Measurements from ENCODE around the gene BTAF1.

DNA sequence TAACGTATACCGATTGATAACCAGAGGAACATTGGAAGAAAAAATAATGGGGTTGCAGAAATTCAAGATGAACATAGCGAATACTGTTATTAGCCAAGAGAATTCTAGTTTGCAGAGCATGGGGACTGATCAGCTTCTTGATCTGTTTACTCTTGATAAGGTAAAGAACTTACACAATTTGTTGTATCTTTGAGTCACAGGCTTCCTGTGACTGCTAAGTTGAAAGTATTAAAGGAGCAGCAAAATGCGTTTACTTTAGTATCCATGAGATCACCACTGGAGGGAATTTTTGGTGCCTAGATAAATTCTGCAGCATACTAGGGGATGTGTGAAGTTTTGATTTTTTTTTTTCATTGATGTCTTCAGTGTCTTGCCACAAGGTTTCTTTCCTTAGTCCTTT is 103.6 kb downstream of the BTAF1 start:
- TF ChIP-seq, protein P1, sequence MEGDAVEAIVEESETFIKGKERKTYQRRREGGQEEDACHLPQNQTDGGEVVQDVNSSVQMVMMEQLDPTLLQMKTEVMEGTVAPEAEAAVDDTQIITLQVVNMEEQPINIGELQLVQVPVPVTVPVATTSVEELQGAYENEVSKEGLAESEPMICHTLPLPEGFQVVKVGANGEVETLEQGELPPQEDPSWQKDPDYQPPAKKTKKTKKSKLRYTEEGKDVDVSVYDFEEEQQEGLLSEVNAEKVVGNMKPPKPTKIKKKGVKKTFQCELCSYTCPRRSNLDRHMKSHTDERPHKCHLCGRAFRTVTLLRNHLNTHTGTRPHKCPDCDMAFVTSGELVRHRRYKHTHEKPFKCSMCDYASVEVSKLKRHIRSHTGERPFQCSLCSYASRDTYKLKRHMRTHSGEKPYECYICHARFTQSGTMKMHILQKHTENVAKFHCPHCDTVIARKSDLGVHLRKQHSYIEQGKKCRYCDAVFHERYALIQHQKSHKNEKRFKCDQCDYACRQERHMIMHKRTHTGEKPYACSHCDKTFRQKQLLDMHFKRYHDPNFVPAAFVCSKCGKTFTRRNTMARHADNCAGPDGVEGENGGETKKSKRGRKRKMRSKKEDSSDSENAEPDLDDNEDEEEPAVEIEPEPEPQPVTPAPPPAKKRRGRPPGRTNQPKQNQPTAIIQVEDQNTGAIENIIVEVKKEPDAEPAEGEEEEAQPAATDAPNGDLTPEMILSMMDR (IDR thresholded peaks at IDR 0.05): no peak
- TF ChIP-seq, protein P2, sequence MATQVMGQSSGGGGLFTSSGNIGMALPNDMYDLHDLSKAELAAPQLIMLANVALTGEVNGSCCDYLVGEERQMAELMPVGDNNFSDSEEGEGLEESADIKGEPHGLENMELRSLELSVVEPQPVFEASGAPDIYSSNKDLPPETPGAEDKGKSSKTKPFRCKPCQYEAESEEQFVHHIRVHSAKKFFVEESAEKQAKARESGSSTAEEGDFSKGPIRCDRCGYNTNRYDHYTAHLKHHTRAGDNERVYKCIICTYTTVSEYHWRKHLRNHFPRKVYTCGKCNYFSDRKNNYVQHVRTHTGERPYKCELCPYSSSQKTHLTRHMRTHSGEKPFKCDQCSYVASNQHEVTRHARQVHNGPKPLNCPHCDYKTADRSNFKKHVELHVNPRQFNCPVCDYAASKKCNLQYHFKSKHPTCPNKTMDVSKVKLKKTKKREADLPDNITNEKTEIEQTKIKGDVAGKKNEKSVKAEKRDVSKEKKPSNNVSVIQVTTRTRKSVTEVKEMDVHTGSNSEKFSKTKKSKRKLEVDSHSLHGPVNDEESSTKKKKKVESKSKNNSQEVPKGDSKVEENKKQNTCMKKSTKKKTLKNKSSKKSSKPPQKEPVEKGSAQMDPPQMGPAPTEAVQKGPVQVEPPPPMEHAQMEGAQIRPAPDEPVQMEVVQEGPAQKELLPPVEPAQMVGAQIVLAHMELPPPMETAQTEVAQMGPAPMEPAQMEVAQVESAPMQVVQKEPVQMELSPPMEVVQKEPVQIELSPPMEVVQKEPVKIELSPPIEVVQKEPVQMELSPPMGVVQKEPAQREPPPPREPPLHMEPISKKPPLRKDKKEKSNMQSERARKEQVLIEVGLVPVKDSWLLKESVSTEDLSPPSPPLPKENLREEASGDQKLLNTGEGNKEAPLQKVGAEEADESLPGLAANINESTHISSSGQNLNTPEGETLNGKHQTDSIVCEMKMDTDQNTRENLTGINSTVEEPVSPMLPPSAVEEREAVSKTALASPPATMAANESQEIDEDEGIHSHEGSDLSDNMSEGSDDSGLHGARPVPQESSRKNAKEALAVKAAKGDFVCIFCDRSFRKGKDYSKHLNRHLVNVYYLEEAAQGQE (IDR thresholded peaks at IDR 0.05; ENCODE audit: insufficient read depth in 1 of 2, low read depth in 2 of 2, low read length in 1 of 2): no peak
- TF ChIP-seq POLR2AphosphoS5 (IDR thresholded peaks at IDR 0.05; ENCODE audit: low read depth, low read length): no peak

All from Panc1 (cell line).